HCT116 (cell line): ENCODE measurements around the gene CGB7.

Experiments
- ATF3 ChIP-seq: IDR thresholded peaks from 2 replicates; pipeline ENCODE4 v1.6.1; 2012
- CBX3 ChIP-seq: IDR thresholded peaks from 2 replicates; pipeline ENCODE4 v1.6.1; 2012; ENCODE audit warnings: low read depth
- CTCF ChIP-seq, 3 experiments: fragments of 200-600 bp in 1 of 3; sonication (generic) in 1 of 3; IDR thresholded peaks in 2 of 3; conservative IDR thresholded peaks in 1 of 3; 2 replicates each; pipeline ENCODE4 v1.5.1; 2012 to 2017; ENCODE audit warnings: low read depth in 2 of 3, low read length in 2 of 3, antibody characterized with exemption in 1 of 3, borderline replicate concordance in 1 of 3, control low read depth in 1 of 3, mild to moderate bottlenecking in 1 of 3, mixed read lengths in 1 of 3, mixed run types in 1 of 3, moderate library complexity in 1 of 3; ENCODE audit not compliant: insufficient read depth in 1 of 3
- EZH2 ChIP-seq: fragments of 200-600 bp; sonication (generic); IDR thresholded peaks from 2 replicates; pipeline ENCODE4 v1.6.1; 2017; ENCODE audit warnings: antibody characterized with exemption, mixed run types
- EZH2phosphoT487 ChIP-seq: fragments of 200-600 bp; IDR thresholded peaks from 2 replicates; pipeline ENCODE4 v1.6.1; 2018; ENCODE audit warnings: antibody characterized with exemption, borderline replicate concordance
- POLR2A ChIP-seq: IDR thresholded peaks from 2 replicates; pipeline ENCODE4 v1.7.0; 2011; ENCODE audit warnings: borderline replicate concordance; ENCODE audit not compliant: insufficient read depth, insufficient read length; ENCODE audit errors: extremely low read depth
- POLR2AphosphoS5 ChIP-seq: IDR thresholded peaks from 2 replicates; pipeline ENCODE4 v1.6.1; 2011; ENCODE audit warnings: mild to moderate bottlenecking, low read depth, low read length, moderate library complexity
- RAD21 ChIP-seq: IDR thresholded peaks from 2 replicates; pipeline ENCODE4 v1.6.1; 2012; ENCODE audit warnings: low read depth, mild to moderate bottlenecking
- REST ChIP-seq: IDR thresholded peaks from 2 replicates; pipeline ENCODE4 v1.6.1; 2012; ENCODE audit warnings: low read depth
- SIN3A ChIP-seq: IDR thresholded peaks from 2 replicates; pipeline ENCODE4 v1.6.1; 2012; ENCODE audit warnings: low read depth
- SP1 ChIP-seq: IDR thresholded peaks from 2 replicates; pipeline ENCODE4 v1.6.1; 2012; ENCODE audit warnings: low read depth
- ZBTB33 ChIP-seq: IDR thresholded peaks from 2 replicates; pipeline ENCODE4 v1.6.1; 2011; ENCODE audit warnings: mild to moderate bottlenecking, low read length, moderate library complexity; ENCODE audit not compliant: insufficient replicate concordance; ENCODE audit errors: extremely low read depth
- ZFX ChIP-seq: fragments of 450-650 bp; IDR thresholded peaks from 2 replicates; pipeline ENCODE4 v1.6.1; 2017
- ZNF274 ChIP-seq: fragments of 200-500 bp; sonication (Bioruptor generic); IDR thresholded peaks from 2 replicates; pipeline ENCODE4 v1.6.1; 2014; ENCODE audit warnings: mild to moderate bottlenecking, low read depth, low read length, inconsistent platforms

- TF ChIP-seq CTCF (IDR thresholded peaks at IDR 0.05 in 2 of 3, conservative IDR thresholded peaks at IDR 0.05 in 1 of 3; ENCODE audit: borderline replicate concordance in 1 of 3, insufficient read depth in 1 of 3, low read depth in 2 of 3, low read length in 2 of 3) (no peak), SIN3A (no peak), POLR2A (no peak), CBX3 (no peak), EZH2phosphoT487 (no peak), POLR2AphosphoS5 (0 out of 2 replicates have a peak, but pooled peaks have one; percentile 16), EZH2 (no peak), ZNF274 (no peak), ZFX (no peak), ATF3 (no peak), REST (no peak), ZBTB33 (no peak), SP1 (peak; percentile 47), RAD21 (no peak)
Measured at GRCh38 chr19:49042177-49042576, 15.4 kb downstream of the CGB7 start.
